Frontal cortex (tissue), 4 donors: ENCODE data around the gene B4GAT1. TPM values are rescaled to one million over a fixed set of nuclear protein-coding genes. Genes with fewer than 3 reads are reported as not detected.
"Not testable (repeated sequence)": the region's sequence is repeated elsewhere in the genome, so short reads cannot be mapped to it uniquely, and the experiment has no call there.

Source experiments
- DNase-seq, 2 donors: peaks; one replicate each; pipeline ENCODE4 v3.0.0; 2012; ENCODE audit warnings: low spot score in 2 of 2
- FAIRE-seq: peaks from 2 replicates; lab custom pipeline; 2012; peaks lifted over from hg19 to GRCh38; lab: Jason Lieb, UNC
- total RNA-seq: library from RNA; depleted of rRNA; stranded (reverse); fragments of >200 nt; gene quantifications from one replicate; pipeline ENCODE4 v1.2.3, GENCODE V29; 2014
- donor health status: control.
- donor health status: control.
- donor health status: control.

Gene B4GAT1
- 83.2 TPM for total RNA-seq

GRCh38 chr11:66347425-66348276 is at the start of gene B4GAT1:
TSS of gene B4GAT1 (minus strand) at chr11:66347629. CDS start at chr11:66347545, 84 bp downstream.
- FAIRE-seq (no peak), DNase-seq (peak; percentile 76 to 86)

DNA sequence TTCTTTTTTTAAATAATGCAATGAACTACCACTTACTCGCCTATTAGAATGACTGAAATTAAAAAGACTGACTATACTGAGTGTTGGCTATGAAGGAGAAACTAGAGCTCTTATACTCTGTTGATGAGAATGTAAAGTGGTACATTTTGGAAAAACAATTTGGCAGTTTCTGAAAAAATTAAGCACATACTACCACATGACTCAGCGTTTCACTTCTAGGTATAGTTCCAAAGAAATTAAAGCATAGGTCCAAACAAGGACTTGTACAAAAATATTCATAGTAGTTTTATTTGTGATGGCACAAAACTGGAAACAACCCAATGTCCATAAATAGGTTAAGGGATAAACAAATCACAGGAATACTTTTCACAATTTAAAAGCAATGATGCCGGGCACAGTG is 46.5 kb upstream of the B4GAT1 start:
- DNase-seq, result no peak

DNA sequence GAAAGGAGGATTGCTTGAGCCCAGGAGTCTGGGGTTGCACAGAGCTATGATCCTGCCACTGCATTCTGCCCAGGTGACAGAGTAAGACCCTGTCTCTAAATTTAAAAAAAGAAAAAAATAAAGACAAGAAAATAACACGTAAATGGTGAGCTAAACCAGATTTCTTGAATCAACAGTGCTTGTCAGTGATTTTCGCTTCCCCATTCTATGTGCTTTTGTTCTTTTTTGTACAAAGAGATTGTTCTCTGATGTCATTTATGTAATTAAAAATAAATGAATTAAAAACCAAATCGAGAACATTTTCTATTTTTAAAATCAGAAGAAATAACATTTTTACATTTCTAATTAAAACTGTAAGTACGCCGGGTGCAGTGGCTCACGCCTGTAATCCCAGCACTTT is 43.9 kb upstream of the B4GAT1 start:
- DNase-seq, result no peak

More for the DNA sequence above, 46.5 kb upstream of the B4GAT1 start:
- FAIRE-seq, result no peak

GRCh38 chr11:66388780-66389386 is 41.5 kb upstream of the B4GAT1 start:
- no peak for FAIRE-seq
- DNase-seq, result no peak

More for the DNA sequence above, 43.9 kb upstream of the B4GAT1 start:
- no peak for FAIRE-seq

DNA sequence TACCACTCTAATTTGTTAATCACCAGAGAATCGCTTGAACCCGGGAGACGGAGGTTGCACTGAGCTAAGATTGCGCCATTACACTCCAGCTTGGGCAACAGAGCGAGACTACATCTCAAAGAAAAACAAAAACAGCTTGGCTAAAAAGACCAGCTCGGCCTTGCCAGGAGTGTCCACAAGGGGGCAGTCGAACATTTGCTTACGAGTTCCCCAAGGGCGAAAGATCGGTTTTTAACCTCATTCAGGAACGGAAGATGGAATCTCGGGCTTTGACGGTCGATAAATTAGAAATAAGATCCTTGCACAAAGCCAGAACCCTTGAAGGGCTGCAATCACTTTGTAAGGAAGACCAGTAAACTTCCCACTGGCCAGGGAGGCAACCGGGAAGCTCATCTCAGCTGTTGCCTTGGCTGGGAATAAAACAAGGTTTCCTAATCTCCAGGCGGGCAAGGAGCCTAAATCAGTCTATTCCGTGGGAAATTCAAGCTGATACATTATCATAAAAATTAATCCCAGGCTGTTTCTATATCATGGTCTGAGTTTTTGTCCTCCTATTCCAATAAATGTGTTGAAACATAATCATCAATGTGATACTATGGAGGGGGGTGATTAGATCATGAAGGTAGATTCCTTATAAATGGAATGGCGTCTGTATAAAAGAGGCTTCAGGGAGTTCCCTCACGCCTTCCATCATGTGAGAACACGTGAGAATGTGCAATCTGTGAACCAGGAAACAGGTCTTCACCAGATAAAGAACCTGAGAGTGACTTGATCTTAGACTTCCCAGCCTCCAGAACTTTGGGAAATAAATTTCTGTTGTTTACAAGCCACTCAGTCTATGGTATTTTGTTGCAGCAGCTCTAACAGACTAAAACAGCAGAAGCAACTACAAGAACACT is 39.0 kb upstream of the B4GAT1 start:
- FAIRE-seq, result no peak
- peak in 1 of 2 donors; percentile 60 for DNase-seq

DNA sequence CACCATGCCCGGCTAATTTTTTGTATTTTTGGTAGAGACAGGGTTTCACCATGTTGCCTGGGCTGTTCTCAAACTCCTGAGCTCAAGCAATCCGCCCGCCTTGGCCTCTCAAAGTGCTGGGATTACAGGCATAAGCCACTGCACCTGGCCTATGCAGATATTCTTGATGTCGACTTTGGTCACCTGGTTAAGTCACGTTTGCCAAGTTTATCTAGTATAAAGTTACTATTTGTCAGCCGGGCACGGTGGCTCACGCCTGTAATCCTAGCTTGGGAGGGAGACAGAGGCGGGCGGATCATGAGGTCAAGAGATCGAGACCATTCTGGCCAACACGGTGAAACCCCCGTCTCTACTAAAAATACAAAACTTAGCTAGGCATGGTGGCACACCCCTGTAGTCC is 36.9 kb upstream of the B4GAT1 start:
- DNase-seq, FAIRE-seq: not testable (repeated sequence)

- DNase-seq, FAIRE-seq: not testable (repeated sequence)
These were observed 32.8 kb upstream of the B4GAT1 start for GRCh38 chr11:66380264-66380663.

GRCh38 chr11:66373690-66374287 is 26.4 kb upstream of the B4GAT1 start:
- DNase-seq, FAIRE-seq: not testable (repeated sequence)

DNA sequence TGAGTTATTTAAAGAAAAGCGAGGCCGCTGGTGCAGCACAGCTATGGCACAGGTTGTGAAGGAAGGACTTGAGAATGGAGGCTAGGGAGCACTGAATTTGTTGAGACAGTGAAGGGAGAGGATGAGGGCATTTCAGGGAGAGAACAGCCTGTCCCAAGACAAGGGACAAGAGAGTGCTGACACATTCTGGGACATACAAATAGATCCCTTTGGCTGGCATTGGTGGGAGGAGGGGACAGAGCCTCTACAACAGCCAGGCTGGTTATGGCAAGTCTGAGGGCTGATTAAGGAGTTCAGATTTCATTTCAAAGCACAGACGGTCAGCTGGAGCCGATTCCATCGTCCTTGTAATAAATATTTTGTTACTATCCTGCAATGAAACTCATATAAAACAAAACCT is 25.8 kb upstream of the B4GAT1 start:
- FAIRE-seq, result no peak
- no peak for DNase-seq

DNA sequence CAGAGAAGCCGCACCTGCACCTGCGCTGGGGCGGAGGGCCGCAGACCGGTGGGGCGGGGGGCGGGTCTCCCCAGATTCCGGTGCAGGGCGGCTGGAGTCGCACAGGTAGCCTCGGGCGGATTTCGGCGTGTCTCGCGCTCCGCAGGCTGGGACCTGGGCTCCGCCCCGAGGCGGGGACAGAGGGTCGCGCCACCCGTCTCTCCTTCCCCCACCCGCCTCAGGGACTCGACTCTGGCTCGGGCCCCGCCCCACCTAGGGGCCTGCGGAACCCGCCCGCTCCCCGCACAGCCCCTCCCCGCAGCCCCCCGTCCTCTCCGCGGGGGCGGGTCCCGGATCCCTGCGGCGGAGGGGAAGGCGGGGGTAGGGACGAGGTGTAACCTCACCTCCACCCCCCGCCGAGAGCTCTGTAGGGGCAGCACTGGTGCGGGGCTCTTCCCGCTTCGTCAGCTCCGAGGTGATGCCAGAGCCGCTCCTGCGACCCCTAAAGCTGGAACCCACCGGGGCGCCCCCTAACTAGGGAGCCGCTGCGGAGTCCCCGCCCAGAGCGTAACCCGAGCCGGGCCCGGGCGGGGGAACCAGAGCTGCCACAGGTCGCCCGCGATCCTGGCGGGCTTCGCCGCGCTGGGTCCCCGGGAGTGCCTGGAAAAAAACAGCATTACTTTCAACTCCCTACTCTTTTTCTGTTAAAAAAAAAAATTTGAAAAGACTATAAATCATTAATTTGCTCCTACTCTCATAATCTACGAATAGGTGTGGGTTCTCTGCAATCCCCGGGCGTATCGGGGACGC is 24.4 kb upstream of the B4GAT1 start, which contains the start of gene SLC29A2:
SLC29A2 (minus strand) TSS at position 134 of the 789 bp plus-strand sequence. CDS start 169 bp downstream, outside the sequence.
- DNase-seq (no peak), FAIRE-seq (no peak)

DNA sequence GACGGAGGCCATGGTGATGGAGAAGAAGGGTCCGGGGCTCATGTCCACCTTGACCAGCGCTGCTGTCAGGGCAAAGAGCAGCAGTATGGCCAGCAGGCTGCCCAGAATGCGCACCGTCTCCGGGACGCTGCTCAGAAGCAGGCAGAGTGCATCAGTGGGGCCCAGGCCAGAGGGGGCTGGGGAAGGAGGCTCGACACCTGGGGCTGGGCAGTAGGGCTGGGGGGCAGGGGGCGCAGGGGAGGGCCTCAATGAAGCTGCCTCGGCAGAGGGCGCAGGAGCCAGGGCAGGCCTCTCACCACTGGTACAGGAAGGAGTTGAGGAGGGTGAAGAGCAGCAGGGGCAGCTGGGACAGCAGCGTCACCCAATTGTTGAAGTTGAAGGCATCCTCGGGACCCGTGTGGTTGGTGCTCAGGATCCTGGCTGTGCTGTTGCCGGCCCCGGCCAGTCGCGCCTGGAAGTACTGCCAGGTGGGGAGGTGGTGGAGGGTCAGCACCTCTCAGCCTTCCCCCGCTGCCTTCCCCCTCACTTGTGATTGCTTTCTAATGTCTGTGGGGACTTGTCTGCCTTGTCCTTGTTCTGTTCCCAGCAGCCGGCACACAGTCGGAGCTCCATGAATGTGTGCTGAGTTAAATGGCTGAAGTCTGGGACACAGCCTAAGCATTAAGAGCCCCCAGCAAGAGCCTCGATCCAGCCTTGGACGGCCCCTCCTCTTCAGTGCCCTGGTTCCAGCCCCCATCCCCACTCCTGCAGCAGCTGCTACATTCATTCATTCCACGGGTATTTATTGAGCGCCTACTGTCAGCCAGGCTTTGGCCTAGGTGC is 21.9 kb upstream of the B4GAT1 start:
- FAIRE-seq, result no peak
- no peak for DNase-seq

DNA sequence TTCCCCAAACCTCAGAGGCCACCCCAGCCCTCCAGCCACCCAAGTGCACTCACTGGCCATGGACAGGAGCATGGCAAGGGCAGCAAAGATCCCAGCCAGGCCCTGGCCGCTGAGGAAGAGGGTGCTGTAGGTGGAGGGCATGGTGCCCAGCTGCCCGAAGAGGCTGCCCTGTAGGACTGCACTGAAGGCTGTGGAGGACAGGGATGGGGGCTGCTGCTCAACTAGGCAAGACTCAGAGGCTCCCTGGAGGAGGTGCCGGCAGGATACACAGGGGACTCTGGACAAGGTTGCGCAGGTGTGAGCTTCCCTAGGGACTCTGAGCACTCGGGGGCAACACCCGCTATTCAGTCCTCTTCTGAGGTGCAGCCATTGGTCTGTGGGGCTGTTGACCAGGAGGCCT is 21.1 kb upstream of the B4GAT1 start:
- no peak for DNase-seq
- FAIRE-seq, result no peak

DNA sequence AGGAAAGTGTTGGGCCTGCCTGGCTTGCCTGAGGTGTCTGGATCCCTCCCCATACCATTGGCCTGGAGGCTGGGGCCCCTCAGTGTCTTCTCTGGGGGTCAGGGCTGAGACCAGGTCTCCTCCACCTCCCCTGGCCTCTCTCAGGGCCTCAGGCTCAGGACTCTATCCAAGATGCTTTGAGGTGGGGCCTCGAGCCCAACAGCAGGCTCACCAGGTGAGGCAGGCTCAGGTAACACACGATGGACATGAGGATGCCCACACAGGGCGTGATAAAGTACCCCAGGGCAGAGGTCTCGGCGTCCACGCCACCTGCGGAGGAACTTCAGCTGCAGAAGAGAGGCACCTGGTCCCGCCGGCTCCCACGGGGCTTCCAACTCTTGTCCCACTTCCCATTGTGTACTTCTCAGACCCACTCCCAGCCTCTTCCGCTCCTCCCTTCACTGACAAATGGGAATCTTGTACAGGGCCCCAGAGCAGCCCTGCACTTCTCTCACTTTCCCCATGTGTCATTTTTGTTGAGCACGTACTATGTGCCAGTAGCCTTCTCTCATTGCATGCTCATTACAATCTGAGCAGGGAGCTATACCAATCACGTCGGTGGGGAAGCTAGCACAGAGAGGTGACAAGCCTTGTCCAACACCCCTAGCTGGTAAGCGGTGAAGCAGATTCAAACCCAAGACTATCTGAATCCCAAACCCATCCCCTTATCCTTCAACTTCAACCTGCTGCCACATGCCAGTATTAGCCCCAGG is 20.3 kb upstream of the B4GAT1 start:
- FAIRE-seq, result no peak
- no peak for DNase-seq

DNA sequence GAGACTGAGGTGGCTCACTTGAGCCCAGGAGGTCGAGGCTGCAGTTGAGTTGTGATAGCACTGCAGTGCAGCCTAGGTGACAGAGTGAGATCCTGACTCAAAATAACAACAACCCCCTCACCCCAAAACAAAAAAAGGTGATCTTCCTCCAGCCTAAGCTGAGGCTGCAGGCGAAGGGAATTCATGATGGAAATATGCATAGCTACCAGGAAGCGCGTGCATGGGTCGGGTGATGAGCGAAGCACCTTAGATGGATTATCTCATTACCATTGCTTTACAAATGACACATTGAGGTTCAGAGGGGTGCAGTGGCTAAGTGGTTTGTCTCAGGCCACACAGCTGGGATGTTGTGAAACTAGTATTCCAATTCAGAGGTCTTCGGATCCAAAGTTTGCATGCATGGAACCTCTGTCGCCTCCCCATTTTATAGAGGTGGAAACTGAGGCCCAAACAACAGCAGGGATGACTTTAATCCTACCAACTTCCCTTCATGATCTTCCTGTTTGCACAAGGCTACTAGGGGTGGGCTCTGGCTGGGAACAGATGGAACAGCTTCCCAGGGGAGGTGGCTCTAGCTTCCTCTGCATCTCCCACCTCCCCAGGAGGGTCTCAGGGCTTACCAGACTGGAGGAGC is 19.5 kb upstream of the B4GAT1 start:
- no peak for DNase-seq
- no peak for FAIRE-seq

DNA sequence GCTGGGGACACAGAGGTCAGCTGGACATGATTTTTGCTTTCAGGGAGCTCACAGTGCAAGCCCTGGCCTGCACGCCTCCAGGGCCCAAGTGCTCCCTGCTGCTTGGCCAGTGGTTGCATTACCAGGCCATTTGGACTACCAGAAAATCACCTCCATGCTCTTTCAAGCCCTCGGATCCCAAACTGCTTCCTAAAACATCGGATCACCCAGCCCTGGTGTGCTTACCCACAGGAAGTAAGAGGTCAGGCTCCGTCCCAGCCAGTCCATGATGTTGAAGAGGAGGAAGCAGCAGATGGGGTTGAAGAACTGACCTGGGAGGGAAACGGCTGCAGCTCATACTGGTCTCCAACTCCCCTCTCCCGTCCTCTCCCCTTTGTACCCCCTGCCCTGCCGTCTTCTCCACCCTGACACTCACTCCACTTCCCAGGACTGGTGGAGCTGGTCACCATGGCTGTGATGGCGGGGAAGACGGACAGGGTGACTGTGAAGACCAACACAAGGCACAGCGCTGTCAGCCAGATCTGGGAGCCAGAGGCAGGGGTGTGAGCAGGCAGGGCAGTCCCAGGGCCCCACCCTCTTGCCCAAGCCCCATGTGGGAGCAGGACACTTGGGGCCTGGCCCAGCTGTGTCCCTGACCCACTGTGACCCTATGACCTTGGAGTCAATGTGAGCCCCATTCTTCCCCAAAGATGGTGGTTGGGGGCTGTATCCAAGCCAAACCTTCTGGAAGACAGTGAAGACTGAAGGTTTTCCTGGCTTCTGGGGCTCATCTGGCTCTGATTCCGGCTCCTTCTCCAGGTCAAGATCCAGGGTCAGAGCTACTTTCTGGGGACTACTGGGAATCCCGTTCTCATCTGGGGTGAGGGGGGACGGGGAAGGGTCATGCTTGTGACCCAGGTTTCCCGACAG is 18.5 kb upstream of the B4GAT1 start:
- FAIRE-seq, result no peak
- DNase-seq, result no peak

DNA sequence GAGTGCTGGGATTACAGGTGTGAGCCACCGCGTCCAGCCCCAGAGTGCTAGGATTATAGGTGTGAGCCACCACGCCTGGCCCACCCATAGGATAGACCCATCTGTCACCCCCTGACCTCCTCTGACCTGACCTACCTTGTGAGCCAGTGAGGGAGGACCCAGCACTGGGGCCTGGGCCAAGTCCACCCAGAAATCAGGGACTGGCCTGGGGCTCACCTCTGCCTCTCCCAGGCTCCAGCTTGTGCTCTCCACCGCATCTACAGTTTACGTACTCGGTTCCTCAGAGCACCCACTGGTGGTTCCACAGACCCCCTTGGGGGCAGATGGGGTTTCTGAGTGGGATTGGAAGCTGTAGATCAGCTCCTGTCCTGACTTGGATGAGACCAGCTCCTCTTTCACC is 17.7 kb upstream of the B4GAT1 start:
- FAIRE-seq, result no peak
- DNase-seq, result peak in 1 of 2 donors; percentile 8
